HepG2 (cell line): ENCODE measurements around the gene SPATA31E1. TPM values are rescaled to one million over a fixed set of nuclear protein-coding genes. Genes with fewer than 3 reads are reported as not detected.

ENCODE experiments used
- ATAC-seq: fragments of 200-7000 bp; cut with Tn5 transposase; 3 replicates; pipeline ENCODE4 v1.9.1; 2020; ENCODE audit warnings: mild to moderate bottlenecking, moderate library complexity
- BruUV-seq: library from RNA; stranded (reverse); fragments of 400-500 nt; replicated peaks from 2 replicates; lab custom pipeline; 2021; lab: Mats Ljungman, UMichigan
- CTCF ChIA-PET: fragments of 300-600 bp; formaldehyde crosslinking; extraction: SDS; loops from one replicate; lab custom pipeline; 2021; ENCODE audit warnings: low total read pairs, inconsistent platforms, low intra/inter-chr PET ratio; lab: Yijun Ruan, JAX
- POLR2A ChIA-PET: fragments of 350-600 bp; sonication (Branson Sonifier 250); formaldehyde crosslinking; loops from one replicate; lab custom pipeline; 2020; ENCODE audit warnings: antibody characterized with exemption, inconsistent platforms; lab: Yijun Ruan, JAX
- DNase-seq: peaks from one replicate; pipeline ENCODE4 v3.0.0-alpha.2; 2015; ENCODE audit warnings: low spot score
- FAIRE-seq: peaks from 3 replicates; lab custom pipeline; 2011; peaks lifted over from hg19 to GRCh38; lab: Jason Lieb, UNC
- H2AFZ ChIP-seq: one replicate; pipeline ENCODE4 v1.6.1; 2011; ENCODE audit warnings: low read length, inconsistent platforms
- H3K27ac ChIP-seq: fragments of 300-600 bp; 3 replicates; pipeline ENCODE4 v1.8.0; 2011; ENCODE audit warnings: mixed run types, mild to moderate bottlenecking, mixed read lengths, low read length, inconsistent platforms; ENCODE audit not compliant: insufficient read depth; ENCODE audit errors: extremely low read length
- H3K27me3 ChIP-seq, 2 experiments: fragments of 200-600 bp in 1 of 2; 2 replicates in 1 of 2; 3 replicates in 1 of 2; pipeline versions ENCODE4 v1.6.0 to v1.8.0; 2011; ENCODE audit warnings: low read length in 2 of 2, mild to moderate bottlenecking in 2 of 2, moderate library complexity in 2 of 2, inconsistent platforms in 1 of 2; ENCODE audit not compliant: insufficient read depth in 2 of 2, control insufficient read depth in 1 of 2
- H3K36me3 ChIP-seq, 2 experiments: fragments of 200-600 bp in 1 of 2; replicated peaks in 1 of 2; 2 replicates in 1 of 2; 3 replicates in 1 of 2; pipeline versions ENCODE4 v1.5.1 to v1.8.0; 2011; ENCODE audit warnings: low read length in 2 of 2, inconsistent platforms in 1 of 2; ENCODE audit not compliant: insufficient read depth in 2 of 2, control insufficient read depth in 1 of 2
- H3K4me1 ChIP-seq: 2 replicates; pipeline ENCODE4 v1.5.1; 2012; ENCODE audit warnings: low read length, inconsistent platforms; ENCODE audit not compliant: insufficient read depth
- H3K4me2 ChIP-seq: 2 replicates; pipeline ENCODE4 v1.6.0; 2011; ENCODE audit warnings: low read depth, low read length, inconsistent platforms
- H3K4me3 ChIP-seq, 3 experiments: fragments of 200-600 bp in 1 of 3; sonication (generic), shearing (Covaris generic) in 1 of 3; replicated peaks in 1 of 3; 2 replicates each; pipeline ENCODE4 v1.5.1; 2011 to 2016; ENCODE audit warnings: low read length in 3 of 3, inconsistent platforms in 2 of 3, low read depth in 2 of 3, mild to moderate bottlenecking in 2 of 3, control low read depth in 1 of 3, mixed read lengths in 1 of 3; ENCODE audit not compliant: insufficient read depth in 1 of 3
- H3K79me2 ChIP-seq: one replicate; pipeline ENCODE4 v1.6.1; 2011; ENCODE audit warnings: low read length, inconsistent platforms; ENCODE audit not compliant: insufficient read depth
- H3K9ac ChIP-seq: 2 replicates; pipeline ENCODE4 v1.6.0; 2011; ENCODE audit warnings: mild to moderate bottlenecking, low read depth, low read length, inconsistent platforms; ENCODE audit not compliant: insufficient read depth
- H3K9me3 ChIP-seq: 2 replicates; pipeline ENCODE4 v1.5.1; 2012; ENCODE audit warnings: mild to moderate bottlenecking, low read length
- H4K20me1 ChIP-seq: 2 replicates; pipeline ENCODE4 v1.6.0; 2011; ENCODE audit warnings: inconsistent platforms, mild to moderate bottlenecking, low read length, moderate library complexity; ENCODE audit not compliant: insufficient read depth
- CTCF ChIP-seq: sonication (generic); formaldehyde crosslinking; IDR thresholded peaks from 2 replicates; pipeline ENCODE4 v1.5.0; 2020; ENCODE audit warnings: mild to moderate bottlenecking, missing genetic modification reagents, moderate library complexity
- FUBP1 ChIP-seq: sonication (generic); formaldehyde crosslinking; IDR thresholded peaks from 2 replicates; pipeline ENCODE4 v1.5.1; 2020; ENCODE audit warnings: missing genetic modification reagents, mild to moderate bottlenecking, borderline replicate concordance
- GTF3A ChIP-seq: sonication (generic); formaldehyde crosslinking; conservative IDR thresholded peaks from 2 replicates; pipeline ENCODE4 v1.4.0; 2020; ENCODE audit warnings: mild to moderate bottlenecking, missing genetic modification reagents
- MIER3 ChIP-seq: IDR thresholded peaks from 2 replicates; pipeline ENCODE4 v1.6.1; 2016; ENCODE audit warnings: missing compliant biosample characterization, borderline replicate concordance
- MZF1 ChIP-seq: sonication (generic); formaldehyde crosslinking; IDR thresholded peaks from 2 replicates; pipeline ENCODE4 v1.8.1; 2023; ENCODE audit warnings: mild to moderate bottlenecking, missing genetic modification reagents, borderline replicate concordance
- TBX3 ChIP-seq: fragments of 450-650 bp; IDR thresholded peaks from 2 replicates; pipeline ENCODE4 v1.6.1; 2017; ENCODE audit warnings: antibody characterized with exemption, mild to moderate bottlenecking, inconsistent platforms, borderline replicate concordance
- TCF7L2 ChIP-seq: IDR thresholded peaks from 2 replicates; pipeline ENCODE4 v1.6.1; 2011; ENCODE audit warnings: mild to moderate bottlenecking, low read depth, low read length, moderate library complexity
- ZNF251 ChIP-seq: sonication (generic); formaldehyde crosslinking; IDR thresholded peaks from 2 replicates; pipeline ENCODE4 v1.9.0; 2021; ENCODE audit warnings: mild to moderate bottlenecking, missing genetic modification reagents
- ZNF552 ChIP-seq: sonication (generic); formaldehyde crosslinking; IDR thresholded peaks from 2 replicates; pipeline ENCODE4 v1.9.0; 2022; ENCODE audit warnings: missing genetic modification reagents, mild to moderate bottlenecking, borderline replicate concordance
- ZNF562 ChIP-seq: sonication (generic); formaldehyde crosslinking; IDR thresholded peaks from 2 replicates; pipeline ENCODE4 v1.8.0; 2022; ENCODE audit warnings: missing genetic modification reagents, borderline replicate concordance
- ZNF619 ChIP-seq: sonication (generic); formaldehyde crosslinking; IDR thresholded peaks from 2 replicates; pipeline ENCODE4 v1.4.0; 2020; ENCODE audit warnings: mild to moderate bottlenecking, missing genetic modification reagents
- WGBS: methylation state at CpG from one replicate; pipeline ENCODE4 v1.1.6; 2017; ENCODE audit warnings: low lambda C conversion rate; 5-methylcytosine and 5-hydroxymethylcytosine counted together
- in situ Hi-C: cut with HindIII; loops from 2 replicates; pipeline ENCODE4 v1.10.0; 2017; ENCODE audit warnings: low pct_unique_long_range_greater_than_20kb; ENCODE audit not compliant: extremely low pct_ligation_motif_present
- intact Hi-C: fragments of 100-400 bp; cut with micrococcal nuclease; formaldehyde crosslinking; loops from one replicate; pipeline ENCODE4 v1.10.0; 2022; ENCODE audit not compliant: unreplicated experiment
- polyA plus RNA-seq, 8 experiments: library from polyadenylated mRNA; depleted of rRNA in 3 of 8; stranded (reverse) in 7 of 8; unstranded in 1 of 8; fragments of >200 nt; fragmentation: Illumina TruSeq in 4 of 8; extraction: Trizol in 4 of 8; gene quantifications; 2 replicates each; pipeline versions ENCODE4 v1.2.1 to v1.2.3, GENCODE V29; 2011 to 2016; ENCODE audit warnings: low read depth in 4 of 8, missing spikeins in 1 of 8, mixed read lengths in 1 of 8; ENCODE audit not compliant: insufficient read depth in 1 of 8
- total RNA-seq, 5 experiments: library from RNA; depleted of rRNA; stranded (reverse); fragments of >200 nt; fragmentation: Illumina TruSeq; extraction: Trizol; gene quantifications; 2 replicates each; pipeline ENCODE4 v1.2.3, GENCODE V29; 2016; ENCODE audit warnings: low read depth in 1 of 5
- TF ChIP-seq, protein P1 (sequence below): sonication (generic); formaldehyde crosslinking; IDR thresholded peaks from 2 replicates; pipeline ENCODE4 v1.5.0; 2020; ENCODE audit warnings: missing genetic modification reagents, mild to moderate bottlenecking, borderline replicate concordance

The SPATA31E1 gene
- total and polyA plus RNA-seq, 2 of the 13 experiments (the other 11 are each of a cell fraction or from before 2014, with no cell fraction given) = not detected

DNA sequence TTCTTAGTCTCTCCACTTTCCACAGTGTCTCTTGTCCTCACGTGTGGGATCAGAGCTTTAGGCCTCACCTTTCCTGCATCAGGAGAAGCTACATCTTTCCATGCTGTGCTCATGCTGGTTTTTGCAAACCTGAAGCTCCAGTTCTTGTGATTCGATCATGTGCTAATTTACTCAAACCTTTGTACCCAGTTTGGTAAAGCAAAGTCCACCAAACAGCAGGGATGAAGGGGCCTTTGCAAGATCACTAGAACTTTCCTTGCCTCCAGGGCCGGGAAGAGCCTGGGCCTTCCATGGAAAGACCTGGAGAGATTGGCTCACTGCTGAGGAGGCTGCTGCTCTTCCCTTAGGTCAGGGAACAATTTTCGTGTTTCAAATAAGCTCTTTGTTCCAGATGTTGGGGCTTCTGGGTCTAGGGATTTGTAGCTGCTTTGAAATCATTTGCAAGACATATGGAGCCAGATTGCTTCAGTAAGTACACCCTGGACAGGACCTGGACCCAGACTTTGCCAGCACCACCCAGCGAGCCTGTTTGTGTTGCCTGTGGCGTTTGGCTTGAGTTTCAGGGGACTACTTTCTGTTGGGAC is 18.7 kb upstream of the SPATA31E1 start:
- H2AFZ ChIP-seq = no peak overlapping the region
- ChIA-PET POLR2A (no interaction called here), CTCF (no interaction called here)
- H3K79me2 ChIP-seq = no peaks in the 10 kb centered on the region
- no peaks in the 10 kb centered on the region for H3K27me3 ChIP-seq
- no peak overlapping the region for H3K4me3 ChIP-seq
- H4K20me1 ChIP-seq = no peaks in the 10 kb centered on the region
- no peak overlapping the region for H3K27ac ChIP-seq
- no peak for TF ChIP-seq ZNF251 (CRISPR knock-in tag)
- TF ChIP-seq MZF1 (CRISPR knock-in tag) = no peak
- TF ChIP-seq CTCF (CRISPR knock-in tag) = no peak
- TF ChIP-seq TBX3 = no peak
- no peak for TF ChIP-seq GTF3A (CRISPR knock-in tag)
- TF ChIP-seq, protein P1, sequence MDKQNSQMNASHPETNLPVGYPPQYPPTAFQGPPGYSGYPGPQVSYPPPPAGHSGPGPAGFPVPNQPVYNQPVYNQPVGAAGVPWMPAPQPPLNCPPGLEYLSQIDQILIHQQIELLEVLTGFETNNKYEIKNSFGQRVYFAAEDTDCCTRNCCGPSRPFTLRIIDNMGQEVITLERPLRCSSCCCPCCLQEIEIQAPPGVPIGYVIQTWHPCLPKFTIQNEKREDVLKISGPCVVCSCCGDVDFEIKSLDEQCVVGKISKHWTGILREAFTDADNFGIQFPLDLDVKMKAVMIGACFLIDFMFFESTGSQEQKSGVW (CRISPR knock-in tag) = no peak
- TF ChIP-seq ZNF552 (CRISPR knock-in tag) = no peak
- TF ChIP-seq TCF7L2 = no peak
- TF ChIP-seq ZNF562 = no peak
- no peak for TF ChIP-seq ZNF619 (CRISPR knock-in tag)
- TF ChIP-seq FUBP1 (CRISPR knock-in tag) = no peak
- no peak for TF ChIP-seq MIER3
- H3K9ac ChIP-seq = no peak overlapping the region
- no peaks in the 10 kb centered on the region for H3K4me1 ChIP-seq
- FAIRE-seq = no peak
- WGBS = 11% methylated on average over 6 of the region's 6 CpGs
- H3K36me3 ChIP-seq = no peaks in the 10 kb centered on the region
- in situ Hi-C loops = no loop called here
- no peak for ATAC-seq
- intact Hi-C loops = no loop called here
- DNase-seq = no peak
- peaks cover 4% of the 10 kb centered on the region; the same call in 1 of the 2 replicates for H3K9me3 ChIP-seq
- H3K4me2 ChIP-seq = no peak overlapping the region
- no TSS peak for BruUV-seq
